CD4-positive, CD25-positive, alpha-beta regulatory T cell (primary cell): Measurements from ENCODE around the gene OTOA. TPM values are rescaled to one million over a fixed set of nuclear protein-coding genes. Genes with fewer than 3 reads are reported as not detected.

Experiments used
- ATAC-seq, 2 donors: fragments of 150-1000 bp; cut with Tn5 transposase; one replicate each; pipeline ENCODE4 v1.10.0; 2021; ENCODE audit warnings: low read depth in 2 of 2, moderate number of reproducible peaks in 2 of 2, moderate library complexity in 1 of 2
- DNase-seq, 3 donors: peaks; one replicate each; pipeline versions ENCODE4 v3.0.0 to v3.0.0-alpha.2; 2012 to 2022; ENCODE audit warnings: mixed read lengths in 1 of 3
- H3K27ac ChIP-seq: one replicate; pipeline ENCODE4 v1.7.0; 2013; ENCODE audit warnings: mild to moderate bottlenecking, low read length; ENCODE audit not compliant: insufficient read depth, poor library complexity, severe bottlenecking
- H3K27me3 ChIP-seq: one replicate; pipeline ENCODE4 v1.7.0; 2013; ENCODE audit warnings: low read length; ENCODE audit not compliant: control insufficient read depth, insufficient read depth
- H3K36me3 ChIP-seq: one replicate; pipeline ENCODE4 v1.7.0; 2013; ENCODE audit warnings: mild to moderate bottlenecking, low read length, moderate library complexity; ENCODE audit not compliant: control insufficient read depth, insufficient read depth
- H3K4me1 ChIP-seq: 2 replicates; pipeline ENCODE4 v1.7.0; 2013; ENCODE audit warnings: mild to moderate bottlenecking, low read length; ENCODE audit not compliant: insufficient read depth, control insufficient read depth, poor library complexity, severe bottlenecking
- H3K4me3 ChIP-seq: one replicate; pipeline ENCODE4 v1.7.0; 2013; ENCODE audit warnings: low read depth, mild to moderate bottlenecking, low read length, moderate library complexity
- H3K9me3 ChIP-seq, 2 experiments: 1 replicate in 1 of 2; 2 replicates in 1 of 2; pipeline ENCODE4 v1.7.0; 2013; ENCODE audit warnings: low read length in 2 of 2, mild to moderate bottlenecking in 1 of 2, moderate library complexity in 1 of 2; ENCODE audit not compliant: control insufficient read depth in 2 of 2
- H3K27ac Mint-ChIP-seq, 3 donors: one replicate each; pipeline ENCODE4 v1.8.0; 2020 to 2022; ENCODE audit warnings: mild to moderate bottlenecking in 3 of 3, mixed read lengths in 3 of 3, moderate library complexity in 2 of 3
- H3K27me3 Mint-ChIP-seq: one replicate; pipeline ENCODE4 v1.8.0; 2022; ENCODE audit warnings: mild to moderate bottlenecking, mixed read lengths
- H3K36me3 Mint-ChIP-seq: one replicate; pipeline ENCODE4 v1.8.0; 2020; ENCODE audit warnings: mixed read lengths
- H3K4me1 Mint-ChIP-seq, 4 donors: one replicate each; pipeline ENCODE4 v1.8.0; 2020 to 2022; ENCODE audit warnings: mixed read lengths in 4 of 4, mild to moderate bottlenecking in 1 of 4
- H3K4me3 Mint-ChIP-seq, 4 donors: one replicate each; pipeline ENCODE4 v1.8.0; 2020 to 2022; ENCODE audit warnings: mild to moderate bottlenecking in 4 of 4, mixed read lengths in 4 of 4, moderate library complexity in 3 of 4
- H3K9me3 Mint-ChIP-seq, 7 donors: one replicate each; pipeline ENCODE4 v1.8.0; 2020 to 2022; ENCODE audit warnings: mixed read lengths in 7 of 7, mild to moderate bottlenecking in 3 of 7, moderate library complexity in 2 of 7
- polyA plus RNA-seq, 4 donors: library from polyadenylated mRNA; unstranded; fragments of 300-500 nt; fragmentation: Illumina TruSeq; gene quantifications; one replicate each; pipeline ENCODE4 v1.2.3, GENCODE V29; 2021
- total RNA-seq: library from RNA; stranded (reverse); gene quantifications from one replicate; pipeline ENCODE4 v1.2.3, GENCODE V29; 2022

The OTOA gene
- total and polyA plus RNA-seq, 5 donors from 2014 or later: not detected

- peak overlapping the region in 1 of 3 donors; percentile 22 for H3K27ac Mint-ChIP-seq
- no peak overlapping the region for H3K27ac ChIP-seq
Measured at GRCh38 chr16:21642861-21643260, 20.9 kb upstream of the OTOA start.

GRCh38 chr16:21643785-21644184 lies 20.0 kb upstream of the OTOA start:
- Histone ChIP-seq H3K4me1 (peaks cover 52% of the 10 kb centered on the region), H3K27me3 (no peaks in the 10 kb centered on the region), H3K36me3 (no peaks in the 10 kb centered on the region), H3K9me3 (no peaks in the 10 kb centered on the region), H3K27ac (no peak overlapping the region), H3K4me3 (no peak overlapping the region)
- no peaks in the 10 kb centered on the region for H3K9me3 Mint-ChIP-seq
- no peak for DNase-seq
- peaks cover 16 to 66% (median 45%) of the 10 kb centered on the region in 4 donors for H3K4me1 Mint-ChIP-seq
- no peaks in the 10 kb centered on the region for H3K36me3 Mint-ChIP-seq
- no peaks in the 10 kb centered on the region for H3K27me3 Mint-ChIP-seq
- ATAC-seq: no peak
- peak overlapping the region; percentile 1 to 38 (median 26) for H3K27ac Mint-ChIP-seq
- peak overlapping the region in 2 of 4 donors; percentile 76 to 89 for H3K4me3 Mint-ChIP-seq

More at GRCh38 chr16:21642861-21643260, 20.9 kb upstream of the OTOA start:
- H3K36me3 Mint-ChIP-seq: no peaks in the 10 kb centered on the region
- Histone ChIP-seq H3K27me3 (no peaks in the 10 kb centered on the region), H3K4me1 (peaks cover 52% of the 10 kb centered on the region), H3K36me3 (no peaks in the 10 kb centered on the region), H3K4me3 (no peak overlapping the region), H3K9me3 (no peaks in the 10 kb centered on the region)
- ATAC-seq (no peak), DNase-seq (no peak)
- H3K9me3 Mint-ChIP-seq: no peaks in the 10 kb centered on the region
- H3K4me3 Mint-ChIP-seq: no peak overlapping the region
- peaks cover 22 to 66% (median 46%) of the 10 kb centered on the region in 4 donors for H3K4me1 Mint-ChIP-seq
- H3K27me3 Mint-ChIP-seq: no peaks in the 10 kb centered on the region

- peaks cover 16 to 63% (median 39%) of the 10 kb centered on the region in 4 donors for H3K4me1 Mint-ChIP-seq
- H3K36me3 Mint-ChIP-seq: no peaks in the 10 kb centered on the region
- no peaks in the 10 kb centered on the region for H3K36me3 ChIP-seq
- peaks cover 43% of the 10 kb centered on the region for H3K4me1 ChIP-seq
- ATAC-seq (no peak), DNase-seq (no peak)
- peak overlapping the region; percentile 77 to 94 (median 93) for H3K27ac Mint-ChIP-seq
- H3K9me3 ChIP-seq: no peaks in the 10 kb centered on the region
- H3K4me3 Mint-ChIP-seq: peak overlapping the region; percentile 76 to 90 (median 84)
- peak overlapping the region; percentile 81 for H3K27ac ChIP-seq
- no peaks in the 10 kb centered on the region for H3K9me3 Mint-ChIP-seq
- H3K4me3 ChIP-seq: peak overlapping the region; percentile 93
- H3K27me3 ChIP-seq: no peaks in the 10 kb centered on the region
- H3K27me3 Mint-ChIP-seq: no peaks in the 10 kb centered on the region
Measured at GRCh38 chr16:21644674-21645073, 19.1 kb upstream of the OTOA start.

- Mint-ChIP-seq H3K9me3 (no peaks in the 10 kb centered on the region), H3K36me3 (no peaks in the 10 kb centered on the region), H3K27me3 (no peaks in the 10 kb centered on the region), H3K4me1 (peaks cover 16 to 65% (median 39%) of the 10 kb centered on the region in 4 donors), H3K4me3 (peak overlapping the region; percentile 76 to 90 (median 84)), H3K27ac (peak overlapping the region; percentile 77 to 94 (median 93))
- H3K27me3 ChIP-seq: no peaks in the 10 kb centered on the region
- ATAC-seq: peak; percentile 39
- H3K4me1 ChIP-seq: peaks cover 36% of the 10 kb centered on the region
- peak overlapping the region; percentile 81 for H3K27ac ChIP-seq
- peak in 2 of 3 donors; percentile 75 to 86 for DNase-seq
- no peaks in the 10 kb centered on the region for H3K9me3 ChIP-seq
- H3K4me3 ChIP-seq: peak overlapping the region; percentile 93
- H3K36me3 ChIP-seq: no peaks in the 10 kb centered on the region
Measured at GRCh38 chr16:21645261-21645721, 18.5 kb upstream of the OTOA start.

- Histone ChIP-seq H3K4me3 (peak overlapping the region; percentile 93), H3K27me3 (no peaks in the 10 kb centered on the region), H3K4me1 (peaks cover 33% of the 10 kb centered on the region), H3K9me3 (no peaks in the 10 kb centered on the region), H3K36me3 (no peaks in the 10 kb centered on the region), H3K27ac (peak overlapping the region; percentile 81)
- H3K4me3 Mint-ChIP-seq: peak overlapping the region; percentile 78 to 90 (median 84)
- peaks cover 11 to 59% (median 34%) of the 10 kb centered on the region in 4 donors for H3K4me1 Mint-ChIP-seq
- peak overlapping the region; percentile 77 to 94 (median 93) for H3K27ac Mint-ChIP-seq
- ATAC-seq (no peak), DNase-seq (no peak)
- no peaks in the 10 kb centered on the region for H3K27me3 Mint-ChIP-seq
- H3K9me3 Mint-ChIP-seq: no peaks in the 10 kb centered on the region
- no peaks in the 10 kb centered on the region for H3K36me3 Mint-ChIP-seq
Measured at GRCh38 chr16:21646091-21646490, 17.7 kb upstream of the OTOA start.

- peak overlapping the region; percentile 78 to 89 (median 82) for H3K4me3 Mint-ChIP-seq
- no peaks in the 10 kb centered on the region for H3K27me3 ChIP-seq
- no peaks in the 10 kb centered on the region for H3K36me3 Mint-ChIP-seq
- peak; percentile 93 to 94 for ATAC-seq
- peak overlapping the region; percentile 81 for H3K27ac ChIP-seq
- H3K27me3 Mint-ChIP-seq: no peaks in the 10 kb centered on the region
- H3K9me3 ChIP-seq: no peaks in the 10 kb centered on the region
- H3K9me3 Mint-ChIP-seq: no peaks in the 10 kb centered on the region
- H3K36me3 ChIP-seq: no peaks in the 10 kb centered on the region
- peak; percentile 43 to 94 (median 74) for DNase-seq
- peaks cover 15 to 60% (median 35%) of the 10 kb centered on the region in 4 donors for H3K4me1 Mint-ChIP-seq
- peak overlapping the region; percentile 93 for H3K4me3 ChIP-seq
- H3K27ac Mint-ChIP-seq: peak overlapping the region; percentile 93 to 99 (median 94)
- peaks cover 33% of the 10 kb centered on the region for H3K4me1 ChIP-seq
Measured at GRCh38 chr16:21646721-21647561, 16.8 kb upstream of the OTOA start.

- Mint-ChIP-seq H3K4me3 (peak overlapping the region; percentile 48 to 89 (median 82)), H3K9me3 (no peaks in the 10 kb centered on the region), H3K27me3 (no peaks in the 10 kb centered on the region), H3K27ac (peak overlapping the region; percentile 61 to 94 (median 93)), H3K36me3 (no peaks in the 10 kb centered on the region), H3K4me1 (peaks cover 17 to 65% (median 35%) of the 10 kb centered on the region in 4 donors)
- Histone ChIP-seq H3K27me3 (no peaks in the 10 kb centered on the region), H3K9me3 (no peaks in the 10 kb centered on the region), H3K36me3 (no peaks in the 10 kb centered on the region), H3K4me1 (peaks cover 33% of the 10 kb centered on the region), H3K4me3 (peak overlapping the region; percentile 62), H3K27ac (peak overlapping the region; percentile 81)
- DNase-seq: no peak
- no peak for ATAC-seq
Measured at GRCh38 chr16:21647562-21648164, 16.1 kb upstream of the OTOA start.
